ENCODE data around the gene CHDH.

DNA sequence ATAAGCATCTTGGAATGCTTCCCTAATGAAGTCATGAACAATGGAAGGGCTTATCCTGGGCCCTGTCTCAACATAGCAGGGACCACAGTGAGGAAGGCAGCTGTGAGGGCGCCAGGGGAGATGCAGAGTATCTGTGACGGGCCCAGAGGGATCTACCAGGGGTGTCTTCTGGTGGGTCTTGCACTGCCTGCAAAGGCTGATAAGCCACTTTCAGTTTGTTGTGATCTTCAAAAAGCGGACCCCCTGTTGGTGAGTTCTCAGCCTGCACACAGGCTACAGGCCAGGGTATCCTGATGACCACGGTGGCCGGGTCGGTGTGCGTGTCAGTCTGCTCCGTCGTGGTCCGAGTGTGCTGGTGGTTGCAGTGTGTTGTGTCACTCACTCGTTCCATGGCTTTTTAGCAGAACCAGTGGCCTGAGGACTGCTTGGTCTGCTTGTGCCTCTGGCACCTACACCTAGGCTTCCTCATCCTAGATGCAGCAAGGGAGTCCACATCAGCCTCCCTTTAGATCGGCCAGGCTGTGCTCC, 46.8 kb downstream of the CHDH start:
- TF ChIP-seq, protein P1, sequence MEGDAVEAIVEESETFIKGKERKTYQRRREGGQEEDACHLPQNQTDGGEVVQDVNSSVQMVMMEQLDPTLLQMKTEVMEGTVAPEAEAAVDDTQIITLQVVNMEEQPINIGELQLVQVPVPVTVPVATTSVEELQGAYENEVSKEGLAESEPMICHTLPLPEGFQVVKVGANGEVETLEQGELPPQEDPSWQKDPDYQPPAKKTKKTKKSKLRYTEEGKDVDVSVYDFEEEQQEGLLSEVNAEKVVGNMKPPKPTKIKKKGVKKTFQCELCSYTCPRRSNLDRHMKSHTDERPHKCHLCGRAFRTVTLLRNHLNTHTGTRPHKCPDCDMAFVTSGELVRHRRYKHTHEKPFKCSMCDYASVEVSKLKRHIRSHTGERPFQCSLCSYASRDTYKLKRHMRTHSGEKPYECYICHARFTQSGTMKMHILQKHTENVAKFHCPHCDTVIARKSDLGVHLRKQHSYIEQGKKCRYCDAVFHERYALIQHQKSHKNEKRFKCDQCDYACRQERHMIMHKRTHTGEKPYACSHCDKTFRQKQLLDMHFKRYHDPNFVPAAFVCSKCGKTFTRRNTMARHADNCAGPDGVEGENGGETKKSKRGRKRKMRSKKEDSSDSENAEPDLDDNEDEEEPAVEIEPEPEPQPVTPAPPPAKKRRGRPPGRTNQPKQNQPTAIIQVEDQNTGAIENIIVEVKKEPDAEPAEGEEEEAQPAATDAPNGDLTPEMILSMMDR (conservative IDR thresholded peaks at IDR 0.05; ENCODE audit: low read depth in 2 of 2): no peak
- TF ChIP-seq EZH2 (IDR thresholded peaks at IDR 0.05; ENCODE audit: low read depth, unreplicated experiment): no peak
- no peak for TF ChIP-seq POLR2AphosphoS5 (IDR thresholded peaks at IDR 0.05; ENCODE audit: low read depth)
- TF ChIP-seq STAT1 (IDR thresholded peaks at IDR 0.05; ENCODE audit: unreplicated experiment): no peak
- TF ChIP-seq, protein P2, sequence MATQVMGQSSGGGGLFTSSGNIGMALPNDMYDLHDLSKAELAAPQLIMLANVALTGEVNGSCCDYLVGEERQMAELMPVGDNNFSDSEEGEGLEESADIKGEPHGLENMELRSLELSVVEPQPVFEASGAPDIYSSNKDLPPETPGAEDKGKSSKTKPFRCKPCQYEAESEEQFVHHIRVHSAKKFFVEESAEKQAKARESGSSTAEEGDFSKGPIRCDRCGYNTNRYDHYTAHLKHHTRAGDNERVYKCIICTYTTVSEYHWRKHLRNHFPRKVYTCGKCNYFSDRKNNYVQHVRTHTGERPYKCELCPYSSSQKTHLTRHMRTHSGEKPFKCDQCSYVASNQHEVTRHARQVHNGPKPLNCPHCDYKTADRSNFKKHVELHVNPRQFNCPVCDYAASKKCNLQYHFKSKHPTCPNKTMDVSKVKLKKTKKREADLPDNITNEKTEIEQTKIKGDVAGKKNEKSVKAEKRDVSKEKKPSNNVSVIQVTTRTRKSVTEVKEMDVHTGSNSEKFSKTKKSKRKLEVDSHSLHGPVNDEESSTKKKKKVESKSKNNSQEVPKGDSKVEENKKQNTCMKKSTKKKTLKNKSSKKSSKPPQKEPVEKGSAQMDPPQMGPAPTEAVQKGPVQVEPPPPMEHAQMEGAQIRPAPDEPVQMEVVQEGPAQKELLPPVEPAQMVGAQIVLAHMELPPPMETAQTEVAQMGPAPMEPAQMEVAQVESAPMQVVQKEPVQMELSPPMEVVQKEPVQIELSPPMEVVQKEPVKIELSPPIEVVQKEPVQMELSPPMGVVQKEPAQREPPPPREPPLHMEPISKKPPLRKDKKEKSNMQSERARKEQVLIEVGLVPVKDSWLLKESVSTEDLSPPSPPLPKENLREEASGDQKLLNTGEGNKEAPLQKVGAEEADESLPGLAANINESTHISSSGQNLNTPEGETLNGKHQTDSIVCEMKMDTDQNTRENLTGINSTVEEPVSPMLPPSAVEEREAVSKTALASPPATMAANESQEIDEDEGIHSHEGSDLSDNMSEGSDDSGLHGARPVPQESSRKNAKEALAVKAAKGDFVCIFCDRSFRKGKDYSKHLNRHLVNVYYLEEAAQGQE (IDR thresholded peaks at IDR 0.05; ENCODE audit: unreplicated experiment): no peak
- no peak for TF ChIP-seq JUNB (IDR thresholded peaks at IDR 0.05; ENCODE audit: unreplicated experiment)
- no peak for TF ChIP-seq CREB1 (CRISPR knock-in tag; IDR thresholded peaks at IDR 0.05; ENCODE audit: low read depth)
- TF ChIP-seq ZNF114 (CRISPR knock-in tag; IDR thresholded peaks at IDR 0.05): no peak
- no peak for TF ChIP-seq EZH2phosphoT487 (IDR thresholded peaks at IDR 0.05; ENCODE audit: unreplicated experiment)
- TF ChIP-seq, protein P3, sequence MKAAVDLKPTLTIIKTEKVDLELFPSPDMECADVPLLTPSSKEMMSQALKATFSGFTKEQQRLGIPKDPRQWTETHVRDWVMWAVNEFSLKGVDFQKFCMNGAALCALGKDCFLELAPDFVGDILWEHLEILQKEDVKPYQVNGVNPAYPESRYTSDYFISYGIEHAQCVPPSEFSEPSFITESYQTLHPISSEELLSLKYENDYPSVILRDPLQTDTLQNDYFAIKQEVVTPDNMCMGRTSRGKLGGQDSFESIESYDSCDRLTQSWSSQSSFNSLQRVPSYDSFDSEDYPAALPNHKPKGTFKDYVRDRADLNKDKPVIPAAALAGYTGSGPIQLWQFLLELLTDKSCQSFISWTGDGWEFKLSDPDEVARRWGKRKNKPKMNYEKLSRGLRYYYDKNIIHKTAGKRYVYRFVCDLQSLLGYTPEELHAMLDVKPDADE (IDR thresholded peaks at IDR 0.05): no peak
- no peak for TF ChIP-seq NANOG (IDR thresholded peaks at IDR 0.05; ENCODE audit: borderline replicate concordance)
- no peak for TF ChIP-seq ZNF331 (CRISPR knock-in tag; IDR thresholded peaks at IDR 0.05; ENCODE audit: low read depth)
